GM19193 (cell line): ENCODE data around the gene COX6A1.

Source experiments
- POLR2A ChIP-seq: IDR thresholded peaks from 4 replicates; pipeline ENCODE4 v1.6.1; 2011; ENCODE audit not compliant: insufficient read depth, insufficient read length; ENCODE audit errors: extremely low read depth

Gene COX6A1

GRCh38 chr12:120413901-120414695 lies 23.8 kb upstream of the COX6A1 start:
- TF ChIP-seq POLR2A, result no peak

DNA sequence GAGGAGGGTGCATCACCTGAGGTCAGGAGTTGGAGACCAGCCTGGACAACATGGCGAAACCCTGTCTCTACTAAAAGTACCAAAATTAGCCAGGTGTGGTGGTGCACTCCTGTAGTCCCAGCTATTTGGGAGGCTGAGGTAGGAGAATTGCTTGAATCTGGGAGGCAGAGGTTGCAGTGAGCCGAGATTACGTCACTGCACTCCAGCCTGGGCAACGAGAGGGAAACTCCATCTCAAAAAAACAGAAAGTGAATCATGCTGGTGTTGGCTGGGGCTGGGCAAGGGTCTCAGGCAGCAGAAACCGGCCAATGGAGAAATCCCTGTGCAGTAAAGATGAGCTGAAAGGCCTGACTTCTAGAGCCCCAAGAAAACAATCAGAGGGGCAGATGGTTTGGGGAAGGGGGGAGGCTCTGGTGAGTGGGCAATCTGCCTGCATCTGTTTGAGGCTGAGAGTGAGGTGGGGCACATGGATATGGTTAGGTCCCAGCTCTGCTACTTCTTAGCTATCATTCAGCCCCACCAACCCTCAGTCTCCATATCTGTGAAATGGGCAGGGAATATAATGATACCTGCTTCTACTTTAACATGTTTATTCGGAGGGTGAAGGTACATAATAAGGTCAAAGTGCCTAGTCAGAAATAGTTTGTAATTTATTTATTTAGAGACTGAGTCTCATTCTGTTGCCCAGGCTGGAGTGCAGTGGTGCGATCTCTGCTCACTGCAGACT lies 21.3 kb upstream of the COX6A1 start:
- no peak for TF ChIP-seq POLR2A

GRCh38 chr12:120417917-120418580 lies 19.9 kb upstream of the COX6A1 start:
- no peak for TF ChIP-seq POLR2A

DNA sequence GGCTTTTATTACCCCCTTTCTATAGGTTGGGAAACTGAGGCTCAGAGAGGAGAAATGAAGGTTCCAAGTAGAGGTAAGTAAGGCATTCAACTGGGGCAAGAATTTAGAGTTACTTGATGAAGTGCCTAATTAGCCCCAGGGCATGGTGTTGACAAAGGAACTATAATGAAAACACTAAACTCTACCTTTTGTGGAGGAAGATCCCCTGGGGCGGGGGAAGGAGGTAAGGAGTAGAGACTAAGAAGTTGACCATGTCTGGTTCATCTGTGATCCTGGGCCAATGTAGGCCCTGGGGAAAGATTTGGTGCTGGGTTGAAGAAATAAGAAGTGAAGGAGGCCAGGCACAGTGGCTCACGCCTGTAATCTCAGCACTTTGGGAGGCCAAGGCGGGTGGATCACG lies 16.2 kb upstream of the COX6A1 start:
- TF ChIP-seq POLR2A, result no peak

DNA sequence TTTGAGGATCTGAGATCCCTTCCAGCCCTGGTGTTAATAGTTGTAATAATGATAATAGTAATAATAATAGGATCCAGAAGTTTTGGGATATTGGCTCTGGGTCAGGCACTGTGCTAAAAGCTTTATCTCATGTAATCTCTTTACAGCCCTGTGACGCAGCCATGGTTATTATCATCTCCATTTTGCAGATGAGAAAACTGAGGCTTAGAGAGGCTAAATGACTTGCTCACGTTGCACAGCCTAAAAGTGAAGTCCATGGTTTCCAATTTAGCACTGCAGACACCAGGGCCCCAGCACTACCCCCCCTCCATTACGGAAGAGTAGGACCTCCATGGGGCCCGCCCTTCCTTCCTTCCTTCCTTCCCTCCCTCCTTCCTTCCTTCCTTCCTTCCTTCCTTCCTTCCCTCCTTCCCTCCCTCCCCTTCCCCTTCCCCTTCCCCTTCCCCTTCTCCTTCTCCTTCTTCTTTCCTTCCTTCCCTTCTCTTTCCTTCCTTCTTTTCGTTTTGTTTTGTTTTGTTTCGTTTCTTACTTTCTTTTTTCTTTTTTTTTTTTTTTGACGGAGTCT lies 14.9 kb upstream of the COX6A1 start:
- no peak for TF ChIP-seq POLR2A

- TF ChIP-seq POLR2A, result no peak
Observed at GRCh38 chr12:120425797-120426196, 12.1 kb upstream of the COX6A1 start.

DNA sequence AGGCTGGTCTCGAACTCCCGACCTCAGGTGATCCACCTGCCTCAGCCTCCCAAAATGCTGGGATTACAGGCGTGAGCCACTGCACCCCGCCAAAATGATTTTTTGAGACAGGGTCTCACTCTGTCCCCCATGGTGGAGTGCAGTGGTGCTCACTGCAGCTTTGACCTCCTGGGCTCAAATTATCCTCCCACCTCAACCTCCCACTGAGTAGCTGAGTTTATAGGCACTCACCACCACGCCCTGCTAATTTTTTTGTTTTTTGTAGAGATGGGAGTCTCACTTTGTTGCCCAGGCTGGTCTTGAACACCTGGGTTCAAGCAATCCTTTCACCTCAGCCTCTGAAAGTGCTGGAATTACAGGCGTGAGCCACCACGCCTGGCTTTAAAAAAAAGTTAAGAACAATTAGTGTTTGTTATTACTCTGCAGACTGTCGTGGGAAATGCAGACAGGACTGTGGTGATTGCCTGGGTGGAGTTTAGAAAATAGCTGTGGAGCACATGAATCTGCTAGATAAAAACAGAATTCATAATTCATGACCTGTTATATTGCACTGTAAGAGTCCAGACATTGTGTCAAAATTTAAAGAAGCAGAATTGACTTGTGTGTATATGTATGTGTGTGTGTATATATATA lies 9.2 kb upstream of the COX6A1 start:
- TF ChIP-seq POLR2A, result no peak

DNA sequence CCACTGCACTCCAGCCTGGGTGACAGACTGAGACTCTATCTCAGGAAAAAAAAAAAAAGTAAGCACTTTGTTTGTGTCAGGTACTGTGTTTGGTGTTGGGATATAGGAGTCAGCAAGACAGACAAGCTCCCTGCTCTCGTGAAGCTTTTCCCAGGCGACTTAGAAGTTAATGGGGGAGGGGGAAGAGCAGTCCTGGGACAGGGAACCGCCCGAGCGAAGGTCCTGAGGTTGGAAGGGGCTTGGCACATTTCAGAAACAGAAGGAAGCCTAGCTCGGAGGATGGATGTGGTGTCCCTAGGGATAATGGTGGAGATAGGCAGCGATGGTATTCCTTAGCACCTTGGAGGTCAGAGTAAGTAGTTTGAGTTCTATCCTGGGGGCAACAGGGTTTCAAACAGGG lies 8.5 kb upstream of the COX6A1 start:
- TF ChIP-seq POLR2A, result no peak

DNA sequence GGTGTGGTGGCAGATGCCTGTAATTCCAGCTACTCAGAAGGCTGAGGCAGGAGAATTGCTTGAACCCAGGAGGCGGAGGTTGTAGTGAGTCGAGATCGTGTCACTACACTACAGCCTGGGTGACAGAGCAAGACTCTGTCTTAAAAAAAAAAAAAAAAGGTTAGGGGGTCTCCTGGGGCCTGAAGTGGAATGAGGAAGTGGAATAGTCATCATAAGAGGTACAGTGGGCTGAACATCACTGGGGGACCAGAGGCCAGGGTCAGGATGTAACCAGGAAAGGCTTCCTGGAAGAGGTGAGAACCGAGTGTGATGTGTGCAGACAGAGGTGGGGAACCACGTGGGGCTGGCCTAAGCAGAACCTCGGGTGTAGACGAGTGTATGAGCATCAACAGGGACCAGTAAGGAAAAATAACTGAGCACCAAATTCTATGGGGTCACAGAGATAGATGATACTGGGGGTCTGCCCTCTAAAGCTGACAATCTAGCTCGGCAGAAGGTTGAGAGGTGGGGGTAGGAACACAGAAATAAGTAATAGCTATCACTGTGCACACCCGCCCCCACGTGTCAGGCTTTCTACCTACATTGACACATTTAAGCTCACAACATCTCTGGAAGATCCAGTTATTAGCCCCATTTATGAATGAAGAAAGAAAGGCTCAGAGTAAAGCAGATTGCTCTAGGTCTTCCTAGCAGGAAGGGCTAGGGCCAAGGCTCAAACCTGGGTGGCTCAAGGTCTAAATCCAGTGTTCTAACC lies 5.0 kb upstream of the COX6A1 start:
- TF ChIP-seq POLR2A, result no peak

GRCh38 chr12:120438495-120439198 lies 734 bp downstream of the COX6A1 start:
- no peak for TF ChIP-seq POLR2A

DNA sequence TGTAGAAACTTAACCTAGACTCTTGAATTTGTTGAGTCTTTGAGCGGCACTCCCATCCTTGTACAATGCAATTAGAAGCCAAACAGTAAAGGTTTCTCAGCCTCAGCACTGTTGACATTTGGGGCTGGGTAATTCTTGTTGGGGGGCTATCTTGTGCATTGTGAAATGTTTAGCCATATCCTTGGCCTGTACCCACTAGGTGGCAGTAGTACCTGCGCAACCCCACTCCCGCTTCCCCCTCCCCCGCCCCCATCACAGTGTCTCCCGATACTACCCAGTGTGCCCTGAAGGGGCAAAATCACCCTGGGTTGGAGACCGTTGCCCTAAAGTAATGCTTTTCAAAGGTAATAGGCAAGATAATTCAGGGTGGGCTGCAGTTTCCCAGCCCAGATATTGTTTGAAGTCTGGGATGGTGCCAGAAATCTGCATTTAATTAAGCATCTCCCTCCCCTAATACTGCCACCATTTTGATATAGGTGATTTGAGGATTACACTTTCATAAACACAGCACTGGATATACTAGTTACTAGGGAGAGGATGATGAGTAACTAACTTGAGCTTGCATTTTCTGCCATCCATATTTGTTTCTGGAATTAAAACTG lies 1.8 kb downstream of the COX6A1 start:
- no peak for TF ChIP-seq POLR2A

GRCh38 chr12:120444676-120445075 lies 6.8 kb downstream of the COX6A1 start:
- no peak for TF ChIP-seq POLR2A

DNA sequence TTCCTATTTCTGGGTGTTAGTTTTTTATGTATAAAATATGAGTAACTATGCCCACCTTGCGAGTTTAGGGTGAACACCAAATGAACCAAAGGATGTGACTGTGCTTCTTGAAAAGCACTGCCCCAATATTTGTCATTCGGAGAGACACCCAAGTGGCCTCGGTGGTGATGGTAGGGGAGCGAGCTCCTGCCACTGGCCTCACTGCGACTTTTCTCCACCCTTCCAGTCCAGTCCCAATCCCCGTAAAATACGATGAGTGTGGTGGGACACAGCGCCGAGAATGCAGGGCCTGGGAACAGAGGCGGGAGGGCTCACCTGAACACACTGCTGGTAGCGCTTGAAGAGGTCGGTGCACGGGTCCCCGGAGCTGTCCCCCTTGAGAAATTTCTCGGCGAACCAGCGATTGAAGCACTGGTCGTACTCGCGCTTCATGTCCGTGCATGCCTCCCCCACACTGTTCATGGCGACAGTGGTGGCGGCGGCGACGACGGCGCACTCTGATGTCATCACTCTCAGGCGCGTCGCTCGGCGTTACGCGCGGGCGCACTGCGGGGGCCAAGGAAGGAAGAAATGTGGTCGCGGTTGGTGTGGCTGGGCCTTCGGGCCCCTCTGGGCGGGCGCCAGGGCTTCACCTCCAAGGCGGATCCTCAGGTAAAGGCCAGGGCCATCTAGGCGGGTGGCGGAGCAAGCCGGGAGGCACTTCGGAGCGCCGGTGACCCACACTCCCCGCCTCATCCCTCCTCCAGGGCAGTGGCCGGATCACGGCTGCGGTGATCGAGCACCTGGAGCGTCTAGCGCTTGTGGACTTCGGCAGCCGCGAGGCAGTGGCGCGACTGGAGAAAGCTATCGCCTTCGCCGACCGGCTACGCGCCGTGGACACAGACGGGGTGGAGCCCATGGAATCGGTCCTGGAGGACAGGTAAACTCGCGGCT lies 8.3 kb downstream of the COX6A1 start, which contains the start of the genes GATC and TRIAP1:
TSS of gene GATC (plus strand) at position 534 of the 933 bp plus-strand sequence. CDS start at position 571, 37 bp downstream.
TSS of gene TRIAP1 (minus strand) at position 474 of the 933 bp plus-strand sequence. CDS start at position 462, 12 bp downstream.
- peak; percentile 97 for TF ChIP-seq POLR2A
